Activated CD8-positive, alpha-beta memory T cell treated with anti-CD3 and anti-CD28 coated beads, Interleukin-2, amount 50 U/mL, for 1 hour (primary cell): ENCODE data around the gene RBX1.
"Not testable (repeated sequence)": the region's sequence is repeated elsewhere in the genome, so short reads cannot be mapped to it uniquely, and the experiment has no call there.

Source experiments
- DNase-seq: peaks from one replicate; pipeline ENCODE4 v3.0.0-alpha.2; 2020; ENCODE audit errors: extremely low read depth

The RBX1 gene

DNA sequence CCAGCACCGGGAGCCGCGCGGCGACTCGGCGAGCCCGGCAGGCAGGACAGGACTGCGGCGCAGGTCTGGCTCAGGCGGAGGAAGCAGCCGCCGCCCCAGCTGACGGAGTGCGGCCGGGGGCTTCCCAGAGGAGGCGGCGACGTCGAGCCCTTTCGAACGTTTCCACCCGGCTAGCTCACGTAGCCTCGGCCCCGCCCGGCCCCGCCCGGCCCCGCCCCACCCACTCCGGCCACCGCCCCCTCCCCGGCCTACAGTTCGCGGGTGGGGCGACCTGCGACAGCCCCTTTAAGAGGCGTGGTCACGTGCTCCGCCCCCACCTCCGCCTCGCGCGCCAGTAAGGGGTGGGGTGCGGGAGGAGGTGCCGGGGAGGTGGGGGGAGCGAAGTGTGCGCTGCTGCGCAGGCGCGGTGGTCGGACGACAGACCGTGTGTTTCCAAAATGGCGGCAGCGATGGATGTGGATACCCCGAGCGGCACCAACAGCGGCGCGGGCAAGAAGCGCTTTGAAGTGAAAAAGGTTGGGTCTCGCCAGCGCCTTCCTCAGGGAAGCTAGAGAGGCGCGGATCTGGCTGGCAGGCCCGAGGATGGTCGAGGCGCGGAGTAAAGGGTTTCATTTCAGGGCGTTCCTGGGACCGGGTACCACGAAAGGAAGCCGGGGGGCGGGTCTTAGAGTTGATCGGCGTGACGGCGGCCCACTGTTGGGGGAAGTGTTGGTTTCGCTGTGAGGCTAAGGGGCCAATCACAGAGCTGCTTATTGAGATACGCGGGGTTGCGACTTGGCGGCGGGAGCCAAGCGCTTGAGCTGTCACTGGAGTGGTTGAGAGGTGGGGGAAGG lies at the start of gene RBX1:
Gene RBX1 (plus strand): TSS at position 417 of the 833 bp plus-strand sequence. CDS start 21 bp downstream, at position 438.
- DNase-seq: peak; percentile 99

DNA sequence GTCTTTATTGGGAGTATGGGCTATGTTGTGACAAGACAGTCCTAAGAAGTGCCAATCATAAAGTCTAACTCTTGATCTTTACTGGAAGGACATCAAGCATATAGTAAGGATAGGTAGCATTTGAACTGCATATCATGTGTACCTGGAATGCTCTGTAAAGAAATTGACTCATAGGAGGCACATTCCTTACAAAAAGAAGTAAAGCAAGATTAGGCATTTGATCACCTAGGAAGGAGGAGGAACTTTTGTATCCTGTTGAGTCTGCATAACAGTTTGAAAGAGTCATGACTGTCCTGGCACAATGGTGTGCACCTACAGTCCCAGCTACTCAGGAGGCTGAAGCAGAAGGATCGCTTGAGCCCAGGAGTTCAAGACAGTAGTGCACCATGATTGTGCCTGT lies 47.1 kb upstream of the RBX1 start:
- no peak for DNase-seq

GRCh38 chr22:40908895-40909294 lies 42.3 kb upstream of the RBX1 start:
- DNase-seq: no peak

DNA sequence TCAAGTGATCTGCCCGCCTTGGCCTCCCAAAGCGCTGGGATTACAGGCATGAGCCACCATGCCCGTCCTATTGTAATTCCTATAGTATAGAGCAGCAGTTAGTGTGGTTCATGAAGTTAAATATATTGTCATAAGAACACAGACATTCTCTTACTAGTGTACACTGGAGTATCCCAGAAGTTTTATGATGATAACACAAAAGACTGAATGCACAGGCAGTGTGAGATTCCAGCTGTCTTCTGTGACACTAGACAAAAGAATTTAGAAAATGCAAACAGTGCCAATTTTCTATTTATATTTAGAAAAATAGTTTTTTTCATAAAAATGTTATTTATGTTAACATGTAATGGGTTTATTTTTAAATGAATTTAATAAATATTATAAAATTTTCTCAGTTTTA lies 39.4 kb upstream of the RBX1 start:
- DNase-seq: no peak

GRCh38 chr22:40912987-40913386 lies 38.2 kb upstream of the RBX1 start:
- DNase-seq: not testable (repeated sequence)

DNA sequence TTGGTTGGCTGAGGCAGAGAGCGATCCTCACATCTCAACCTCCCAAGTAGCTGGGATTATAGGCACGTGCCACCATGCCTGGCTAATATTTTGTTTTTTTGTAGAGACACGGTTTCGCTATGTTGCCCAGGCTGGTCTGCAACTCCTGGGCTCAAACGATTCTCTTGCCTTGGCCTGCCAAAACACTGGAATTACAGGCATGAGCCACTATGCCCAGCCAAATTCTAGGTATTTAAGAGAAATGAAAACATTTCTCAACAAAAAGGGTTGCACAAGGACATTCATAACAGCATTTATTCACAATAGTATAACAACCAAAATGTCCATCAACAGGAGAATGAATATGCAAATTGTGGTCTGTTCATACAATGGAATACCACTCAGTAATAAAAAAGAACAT lies 31.7 kb upstream of the RBX1 start:
- no peak for DNase-seq

GRCh38 chr22:40920526-40920925 lies 30.7 kb upstream of the RBX1 start:
- DNase-seq: no peak

GRCh38 chr22:40922484-40923303 lies 28.5 kb upstream of the RBX1 start:
- DNase-seq: no peak

DNA sequence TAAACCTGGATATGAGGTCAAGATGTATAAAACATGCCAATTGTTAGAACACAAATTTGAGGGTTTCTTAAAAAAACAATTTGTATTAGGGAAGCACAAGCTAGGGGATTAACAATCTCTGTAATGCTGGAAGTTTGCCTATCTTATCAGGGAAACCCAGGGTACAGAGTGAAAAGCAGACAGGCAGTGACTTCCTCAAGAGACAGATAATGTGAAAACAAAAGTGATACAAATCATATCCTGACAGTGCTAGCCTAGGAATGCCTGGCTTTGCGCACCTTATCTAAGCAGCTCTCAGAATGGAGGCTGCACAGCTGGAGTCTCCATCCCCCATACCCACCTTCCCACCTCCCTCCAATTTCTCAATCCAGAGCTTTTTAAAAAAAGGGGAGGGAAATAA lies 22.5 kb upstream of the RBX1 start:
- DNase-seq: no peak

DNA sequence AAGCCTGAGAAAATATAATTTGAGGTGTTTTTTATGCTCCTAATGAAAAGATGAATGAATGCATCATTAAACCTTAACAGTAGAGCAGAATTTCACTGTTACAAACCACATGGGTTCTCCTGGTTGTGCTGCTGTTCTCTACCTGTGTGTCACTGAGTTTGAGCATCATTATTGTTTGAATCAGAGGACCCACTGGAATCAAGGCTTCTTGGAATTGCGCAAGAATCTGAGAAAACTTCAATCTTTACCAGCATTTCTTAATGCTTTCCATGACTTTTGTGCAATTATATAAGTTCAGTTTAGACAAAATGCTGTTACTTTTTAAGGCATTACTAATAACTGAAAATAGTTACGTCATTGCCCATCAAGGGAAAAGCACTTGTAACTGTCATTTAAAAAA lies 18.8 kb upstream of the RBX1 start:
- DNase-seq: no peak

DNA sequence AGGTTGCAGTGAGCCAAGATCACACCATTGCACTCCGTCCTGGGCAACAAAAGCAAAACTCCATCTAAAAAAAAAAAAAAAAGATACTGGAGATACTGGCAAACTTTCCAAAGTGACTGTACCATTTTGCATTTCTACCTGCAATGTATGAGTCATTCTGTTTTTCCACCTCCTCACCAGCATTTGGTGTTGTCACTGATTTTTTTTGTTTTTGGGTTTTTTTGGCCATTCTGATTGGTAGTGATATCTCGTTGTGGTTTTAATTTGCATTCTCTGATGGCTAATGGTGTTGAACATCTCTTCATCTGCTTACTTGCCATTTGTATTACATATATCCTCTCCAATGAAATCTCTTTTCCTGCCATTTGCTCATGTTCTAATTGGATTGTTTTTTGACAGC lies 12.0 kb upstream of the RBX1 start:
- DNase-seq: no peak

DNA sequence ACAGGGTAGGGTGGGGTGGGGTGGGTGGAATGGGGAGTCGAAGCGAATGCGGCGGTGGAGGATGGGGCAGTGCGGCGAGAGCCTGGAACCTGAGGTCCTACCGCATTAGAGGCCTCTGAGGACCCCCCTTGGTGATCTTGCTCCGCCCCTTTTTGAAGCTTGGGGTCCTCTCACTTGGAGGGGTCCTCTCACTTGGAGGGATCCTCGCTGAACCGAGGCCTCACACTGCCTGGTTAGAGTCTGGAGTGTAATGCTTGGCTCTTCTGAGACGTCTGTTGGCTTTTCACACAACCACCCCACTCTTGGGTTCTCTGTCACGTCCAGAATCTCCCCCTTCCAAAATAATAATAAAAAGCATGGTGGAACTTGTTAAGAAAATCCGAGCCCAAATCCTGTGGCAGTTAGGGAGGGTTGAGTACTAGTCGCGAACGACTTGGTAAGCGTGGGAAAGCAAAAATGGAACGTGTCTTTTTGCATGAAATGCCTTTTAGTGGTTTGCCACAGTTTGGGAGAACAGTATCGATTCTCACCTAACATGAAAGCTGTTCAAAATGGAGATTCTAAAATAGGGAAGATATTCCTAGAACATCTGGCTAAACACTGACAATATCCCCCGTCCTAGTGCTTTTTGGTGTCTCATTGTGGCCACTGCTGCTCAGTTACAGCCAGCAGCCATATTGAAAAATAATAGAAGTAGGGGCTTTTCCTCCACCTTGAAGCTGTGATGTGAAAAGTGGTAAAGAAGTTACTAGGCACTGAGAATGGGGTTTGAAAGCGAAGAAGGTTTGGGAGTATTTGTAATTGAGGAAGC lies 822 bp downstream of the RBX1 start:
- no peak for DNase-seq

- no peak for DNase-seq
Observed at GRCh38 chr22:40953471-40953870, 2.3 kb downstream of the RBX1 start.

GRCh38 chr22:40954113-40954512 lies 2.9 kb downstream of the RBX1 start:
- DNase-seq: no peak

DNA sequence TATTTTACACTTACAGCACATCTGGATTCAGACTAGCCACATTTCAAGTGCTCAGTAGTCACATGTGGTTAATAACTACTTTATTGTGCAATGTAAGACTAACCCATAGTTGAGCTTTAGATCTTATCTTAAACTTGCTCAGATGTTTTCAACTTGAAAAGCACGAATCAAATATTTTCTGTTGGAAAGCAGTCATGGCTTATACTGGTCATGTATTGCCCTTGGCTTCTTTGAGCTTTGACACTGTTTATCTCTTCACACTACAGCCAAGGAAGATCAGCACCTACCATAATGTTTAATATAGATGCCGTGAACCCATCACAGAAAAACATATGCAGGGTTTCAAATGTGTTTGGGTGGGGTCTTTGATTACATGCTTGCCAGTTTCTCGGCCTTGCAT lies 4.4 kb downstream of the RBX1 start:
- DNase-seq: no peak

GRCh38 chr22:40957601-40958000 lies 6.4 kb downstream of the RBX1 start:
- DNase-seq: no peak

GRCh38 chr22:40958299-40958698 lies 7.1 kb downstream of the RBX1 start:
- DNase-seq: no peak

- no peak for DNase-seq
Observed at GRCh38 chr22:40960145-40960544, 9.0 kb downstream of the RBX1 start.

DNA sequence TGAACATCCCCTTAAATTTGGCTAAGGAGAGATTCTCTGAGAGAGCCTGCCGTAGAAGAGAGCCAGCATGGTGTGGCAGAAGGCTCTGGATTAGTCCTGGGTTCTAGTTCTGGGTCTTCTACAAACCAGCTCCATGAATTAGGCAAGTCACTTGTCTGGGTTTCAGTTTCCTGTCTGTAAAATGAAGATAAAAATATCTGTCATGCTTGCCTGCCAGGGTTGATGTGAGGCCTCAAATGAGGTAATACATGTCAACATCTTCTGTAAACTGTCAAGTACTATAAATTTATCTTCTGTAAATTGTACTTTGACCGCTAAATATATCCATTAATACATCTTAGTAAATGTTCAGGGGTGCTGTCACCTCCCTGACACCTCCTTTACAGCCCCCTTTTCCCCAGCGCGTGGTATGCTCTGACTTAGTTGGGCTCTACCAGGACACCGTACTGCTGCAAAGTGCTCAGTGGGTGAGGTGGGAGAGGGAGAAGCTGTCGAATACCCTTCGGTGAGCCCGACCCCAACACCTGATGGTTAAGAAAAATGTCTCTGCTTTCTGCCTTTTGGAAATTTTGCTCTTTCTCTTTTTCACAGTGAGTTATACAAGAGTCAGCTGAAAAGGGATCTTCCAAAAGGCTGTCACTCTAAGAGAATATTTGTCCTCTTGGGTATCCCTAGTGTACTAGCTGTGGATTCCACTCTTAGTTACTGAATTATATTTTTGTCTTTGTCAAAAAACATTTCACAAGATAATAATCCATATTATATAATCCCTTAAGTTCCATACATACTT lies 15.0 kb downstream of the RBX1 start:
- DNase-seq: no peak

DNA sequence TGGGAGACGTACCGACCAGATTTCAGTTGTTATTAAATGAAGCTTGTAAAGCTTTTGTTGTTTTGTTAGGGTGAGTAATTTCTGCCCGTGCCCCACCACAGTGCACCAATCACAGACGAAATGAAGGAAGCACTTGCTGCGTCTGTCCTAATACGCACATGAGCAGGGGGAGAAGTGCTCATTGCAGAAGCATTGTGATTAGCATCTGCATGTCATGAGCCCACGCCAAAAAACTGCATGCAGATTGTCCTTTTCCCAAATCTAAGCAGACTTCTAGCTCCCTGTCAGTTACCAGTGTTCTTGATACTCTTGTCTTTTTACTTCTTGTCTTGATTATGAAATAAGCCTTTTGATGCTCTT lies 15.5 kb downstream of the RBX1 start:
- no peak for DNase-seq

- DNase-seq: no peak
Observed at GRCh38 chr22:40967111-40967760, 16.1 kb downstream of the RBX1 start.
